ENCODE measurements around the gene TRIM63.

GRCh38 chr1:26055041-26055440, 12.4 kb downstream of the TRIM63 start:
- no peak for TF ChIP-seq CTCF (IDR thresholded peaks at IDR 0.05)
- no peak for TF ChIP-seq POLR2A (IDR thresholded peaks at IDR 0.05)
- TF ChIP-seq POLR2AphosphoS5 (IDR thresholded peaks at IDR 0.05): no peak
- TF ChIP-seq EP300 (IDR thresholded peaks at IDR 0.05): no peak

All from upper lobe of left lung (tissue), 4 donors.